Mesenchymal stem cell (in vitro differentiated cells and primary cell): ENCODE results near the gene SPRING1. TPM values are rescaled to one million over a fixed set of nuclear protein-coding genes. Genes with fewer than 3 reads are reported as not detected.

Experiments used
- DNase-seq: peaks from one replicate; pipeline ENCODE4 v3.0.0-alpha.2; 2013
- H2AFZ ChIP-seq: one replicate; pipeline ENCODE4 v1.6.1; 2013; ENCODE audit warnings: low read depth, mild to moderate bottlenecking, control low read depth, inconsistent platforms, low read length, moderate library complexity
- H2AK5ac ChIP-seq: 2 replicates; pipeline ENCODE4 v1.6.1; 2013; ENCODE audit warnings: low read length, moderate library complexity, mild to moderate bottlenecking, inconsistent platforms; ENCODE audit not compliant: severe bottlenecking
- H2BK120ac ChIP-seq: one replicate; pipeline ENCODE4 v1.6.1; 2013; ENCODE audit warnings: low read depth, mild to moderate bottlenecking, inconsistent platforms, low read length, moderate library complexity
- H2BK12ac ChIP-seq, 2 experiments: one replicate each; pipeline ENCODE4 v1.6.1; 2013; ENCODE audit warnings: inconsistent platforms in 2 of 2, low read length in 2 of 2, mild to moderate bottlenecking in 2 of 2, moderate library complexity in 2 of 2, control low read depth in 1 of 2
- H2BK15ac ChIP-seq: one replicate; pipeline ENCODE4 v1.6.1; 2013; ENCODE audit warnings: mild to moderate bottlenecking, low read depth, inconsistent platforms; ENCODE audit not compliant: poor library complexity, severe bottlenecking
- H2BK5ac ChIP-seq: 2 replicates; pipeline ENCODE4 v1.6.1; 2013; ENCODE audit warnings: low read depth, mild to moderate bottlenecking, low read length, control low read depth, inconsistent platforms; ENCODE audit not compliant: poor library complexity, severe bottlenecking
- H3K14ac ChIP-seq, 2 experiments: one replicate each; pipeline ENCODE4 v1.6.1; 2013; ENCODE audit warnings: inconsistent platforms in 2 of 2, low read length in 2 of 2, control low read depth in 1 of 2, mild to moderate bottlenecking in 1 of 2, moderate library complexity in 1 of 2
- H3K18ac ChIP-seq, 2 experiments: one replicate each; pipeline ENCODE4 v1.6.1; 2013; ENCODE audit warnings: inconsistent platforms in 2 of 2, low read length in 2 of 2, control low read depth in 1 of 2, low read depth in 1 of 2, mild to moderate bottlenecking in 1 of 2
- H3K23ac ChIP-seq, 2 experiments: one replicate each; pipeline ENCODE4 v1.6.1; 2013; ENCODE audit warnings: inconsistent platforms in 2 of 2, low read length in 2 of 2, mild to moderate bottlenecking in 2 of 2, moderate library complexity in 2 of 2, control low read depth in 1 of 2
- H3K27ac ChIP-seq: 2 replicates; pipeline ENCODE4 v1.5.1; 2013; ENCODE audit warnings: mild to moderate bottlenecking, moderate library complexity, low read length, control low read depth, inconsistent platforms; ENCODE audit not compliant: poor library complexity, severe bottlenecking
- H3K27me3 ChIP-seq, 2 experiments: 2 replicates each; pipeline versions ENCODE4 v1.6.1 to v1.7.0; 2013; ENCODE audit warnings: low read length in 2 of 2, mild to moderate bottlenecking in 2 of 2, moderate library complexity in 2 of 2, control low read depth in 1 of 2, inconsistent platforms in 1 of 2; ENCODE audit not compliant: control insufficient read depth in 1 of 2, insufficient read depth in 1 of 2
- H3K36me3 ChIP-seq, 2 experiments: 2 replicates each; pipeline versions ENCODE4 v1.6.1 to v1.7.0; 2013; ENCODE audit warnings: low read length in 2 of 2, control low read depth in 1 of 2, inconsistent platforms in 1 of 2, low read depth in 1 of 2, mild to moderate bottlenecking in 1 of 2; ENCODE audit not compliant: insufficient read depth in 2 of 2, control insufficient read depth in 1 of 2
- H3K4ac ChIP-seq, 2 experiments: one replicate each; pipeline ENCODE4 v1.6.1; 2013; ENCODE audit warnings: inconsistent platforms in 2 of 2, low read length in 2 of 2, mild to moderate bottlenecking in 2 of 2, moderate library complexity in 2 of 2, control low read depth in 1 of 2, low read depth in 1 of 2
- H3K4me1 ChIP-seq: 2 replicates; pipeline ENCODE4 v1.6.1; 2013; ENCODE audit warnings: low read depth, low read length, control low read depth; ENCODE audit not compliant: control insufficient read depth, insufficient read depth
- H3K4me2 ChIP-seq: 2 replicates; pipeline ENCODE4 v1.6.1; 2013; ENCODE audit warnings: low read length, mild to moderate bottlenecking, inconsistent platforms; ENCODE audit not compliant: poor library complexity, severe bottlenecking
- H3K4me3 ChIP-seq, 2 experiments: 2 replicates each; pipeline versions ENCODE4 v1.5.1 to v1.7.0; 2013; ENCODE audit warnings: low read length in 2 of 2, mild to moderate bottlenecking in 2 of 2, control low read depth in 1 of 2, low read depth in 1 of 2; ENCODE audit not compliant: insufficient read depth in 1 of 2
- H3K79me1 ChIP-seq: replicated peaks from 2 replicates; pipeline ENCODE4 v1.6.1; 2013; ENCODE audit warnings: mild to moderate bottlenecking, control low read depth, low read length, inconsistent platforms; ENCODE audit not compliant: poor library complexity, severe bottlenecking
- H3K9ac ChIP-seq: 2 replicates; pipeline ENCODE4 v1.7.0; 2013; ENCODE audit warnings: mild to moderate bottlenecking, low read length, moderate library complexity
- H3K9me3 ChIP-seq: 2 replicates; pipeline ENCODE4 v1.7.0; 2013; ENCODE audit warnings: mild to moderate bottlenecking, low read length; ENCODE audit not compliant: control insufficient read depth
- H4K8ac ChIP-seq: one replicate; pipeline ENCODE4 v1.6.1; 2013; ENCODE audit warnings: inconsistent platforms, mild to moderate bottlenecking, low read length, moderate library complexity
- H4K91ac ChIP-seq: one replicate; pipeline ENCODE4 v1.6.1; 2013; ENCODE audit warnings: mild to moderate bottlenecking, low read length, inconsistent platforms
- WGBS: methylation state at CpG from one replicate; pipeline ENCODE4 v1.1.7; 2013; ENCODE audit warnings: mixed read lengths; 5-methylcytosine and 5-hydroxymethylcytosine counted together
- small RNA-seq: library from polyadenylated mRNA; stranded (forward); fragments of <200 nt; extraction: miRNeasy Mini kit (QIAGEN cat#:217004); gene quantifications from one replicate; pipeline ENCODE3, GENCODE V24; 2013; ENCODE audit warnings: low read depth

The SPRING1 gene

GRCh38 chr12:116691205-116691604 is 46.7 kb downstream of the SPRING1 start:
- no peak overlapping the region for H3K4me2 ChIP-seq
- no peak overlapping the region for H2BK15ac ChIP-seq
- no peak overlapping the region for H3K4ac ChIP-seq
- peaks cover 4% of the 10 kb centered on the region for H3K4me1 ChIP-seq
- no peak overlapping the region for H3K14ac ChIP-seq
- H3K79me1 ChIP-seq = no peaks in the 10 kb centered on the region
- no peak overlapping the region for H3K18ac ChIP-seq
- H3K27me3 ChIP-seq = peaks cover 44 to 46% of the 10 kb centered on the region in 2 experiments
- H4K8ac ChIP-seq = no peak overlapping the region
- H4K91ac ChIP-seq = no peak overlapping the region
- H3K23ac ChIP-seq = no peak overlapping the region
- H2AK5ac ChIP-seq = no peak overlapping the region
- no peak overlapping the region for H2AFZ ChIP-seq
- H3K27ac ChIP-seq = no peak overlapping the region
- H2BK120ac ChIP-seq = no peak overlapping the region
- H3K9ac ChIP-seq = no peak overlapping the region
- no peak for DNase-seq
- no peaks in the 10 kb centered on the region for H3K36me3 ChIP-seq
- H2BK12ac ChIP-seq = no peak overlapping the region
- WGBS = 89% methylated on average over 7 of the region's 7 CpGs
- H2BK5ac ChIP-seq = no peak overlapping the region
- no peak overlapping the region for H3K4me3 ChIP-seq
- H3K9me3 ChIP-seq = no peaks in the 10 kb centered on the region

DNA sequence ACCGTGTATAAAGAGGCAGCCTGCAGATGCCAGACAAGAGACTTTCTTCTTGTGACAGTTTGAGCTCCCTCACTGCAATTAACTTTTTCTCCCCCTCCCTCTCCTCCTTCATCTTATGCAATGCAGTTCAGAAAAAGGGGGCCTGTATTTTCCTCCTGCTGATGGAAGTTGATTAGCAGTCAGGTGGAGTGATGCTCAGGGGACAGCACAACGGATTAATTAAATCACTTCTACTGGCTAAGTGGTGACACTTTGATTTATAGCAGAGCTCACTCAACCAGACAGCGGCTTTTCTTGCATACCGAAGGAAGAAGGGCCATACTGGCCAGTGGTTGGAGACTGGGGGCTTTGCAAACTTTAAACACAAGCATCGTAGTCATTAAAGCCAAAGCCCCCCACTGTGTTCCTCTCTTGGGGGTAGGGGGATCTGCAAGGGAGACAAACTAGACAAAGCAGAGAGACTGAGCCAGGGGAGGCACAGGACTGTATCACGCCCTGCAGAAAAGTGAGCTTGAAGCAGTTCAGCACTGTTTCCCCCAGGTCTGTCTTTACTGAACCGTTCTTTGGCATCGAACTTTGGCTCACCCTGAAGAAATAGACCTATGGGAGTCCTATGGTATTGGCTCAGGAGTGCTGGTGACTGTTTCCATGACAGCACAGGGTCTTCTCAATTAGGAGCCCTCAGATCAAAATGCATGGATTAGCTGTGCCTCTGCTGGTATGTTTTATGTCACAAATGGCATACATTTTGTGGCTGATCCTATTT is 47.7 kb downstream of the SPRING1 start:
- no peaks in the 10 kb centered on the region for H3K9me3 ChIP-seq
- H2AK5ac ChIP-seq = no peak overlapping the region
- WGBS = 65% methylated on average over 8 of the region's 8 CpGs
- H2BK15ac ChIP-seq = no peak overlapping the region
- no peak overlapping the region for H2BK12ac ChIP-seq
- DNase-seq = no peak
- no peak overlapping the region for H4K8ac ChIP-seq
- H3K4me2 ChIP-seq = no peak overlapping the region
- no peak overlapping the region for H3K18ac ChIP-seq
- peaks cover 38 to 41% of the 10 kb centered on the region in 2 experiments for H3K27me3 ChIP-seq
- H2BK5ac ChIP-seq = no peak overlapping the region
- H3K79me1 ChIP-seq = no peaks in the 10 kb centered on the region
- H3K23ac ChIP-seq = no peak overlapping the region
- H3K27ac ChIP-seq = no peak overlapping the region
- no peak overlapping the region for H3K9ac ChIP-seq
- no peak overlapping the region for H3K4me3 ChIP-seq
- no peak overlapping the region for H3K14ac ChIP-seq
- H4K91ac ChIP-seq = no peak overlapping the region
- H3K4me1 ChIP-seq = peaks cover 4% of the 10 kb centered on the region
- H2BK120ac ChIP-seq = no peak overlapping the region
- no peak overlapping the region for H2AFZ ChIP-seq
- no peak overlapping the region for H3K4ac ChIP-seq
- H3K36me3 ChIP-seq = no peaks in the 10 kb centered on the region

DNA sequence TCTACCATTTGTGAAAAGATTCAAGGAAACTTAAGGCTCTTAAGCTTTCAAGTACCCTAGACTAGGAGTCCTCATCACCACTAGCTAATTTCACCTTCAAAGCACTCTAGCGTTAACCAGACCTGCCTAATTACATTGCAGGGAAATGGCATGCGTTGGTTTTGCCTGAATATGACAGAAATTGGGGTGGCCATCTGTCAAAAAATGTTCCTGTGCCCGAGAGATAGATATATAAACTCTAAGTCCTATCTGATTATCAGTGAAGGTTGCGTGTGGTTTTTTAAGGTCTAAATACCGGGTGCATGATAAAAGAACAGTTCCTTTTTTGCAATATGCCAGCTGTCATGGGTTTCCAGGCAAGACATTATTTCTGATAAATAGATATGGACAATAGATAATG is 48.3 kb downstream of the SPRING1 start:
- H3K4me2 ChIP-seq = no peak overlapping the region
- H3K27me3 ChIP-seq = peaks cover 35 to 36% of the 10 kb centered on the region in 2 experiments
- H3K79me1 ChIP-seq = no peaks in the 10 kb centered on the region
- no peak overlapping the region for H2BK5ac ChIP-seq
- H3K4me1 ChIP-seq = peaks cover 4% of the 10 kb centered on the region
- no peak overlapping the region for H2AK5ac ChIP-seq
- no peak overlapping the region for H4K91ac ChIP-seq
- H3K18ac ChIP-seq = no peak overlapping the region
- no peaks in the 10 kb centered on the region for H3K9me3 ChIP-seq
- no peak overlapping the region for H3K14ac ChIP-seq
- no peak overlapping the region for H4K8ac ChIP-seq
- no peak overlapping the region for H3K9ac ChIP-seq
- no peak overlapping the region for H3K27ac ChIP-seq
- WGBS = 76% methylated on average over 3 of the region's 5 CpGs
- H3K4me3 ChIP-seq = no peak overlapping the region
- no peak overlapping the region for H2BK120ac ChIP-seq
- H3K36me3 ChIP-seq = no peaks in the 10 kb centered on the region
- H2BK12ac ChIP-seq = no peak overlapping the region
- H3K4ac ChIP-seq = no peak overlapping the region
- DNase-seq = no peak
- no peak overlapping the region for H3K23ac ChIP-seq
- H2AFZ ChIP-seq = no peak overlapping the region
- no peak overlapping the region for H2BK15ac ChIP-seq

Small RNA genes lying within 50 kb of the gene (small RNA-seq; reads per million reads assigned to genes)
- not detected for gene RNU6-558P
